ENCODE data around the gene AGBL1.

Gene AGBL1

GRCh38 chr15:86610038-86610437 lies 530.4 kb downstream of the AGBL1 start:
- DNase-seq = no peak

- DNase-seq = no peak
These were observed 531.9 kb downstream of the AGBL1 start for GRCh38 chr15:86611417-86612040.

GRCh38 chr15:86615411-86615810 lies 535.7 kb downstream of the AGBL1 start:
- no peak for DNase-seq

GRCh38 chr15:86615816-86616215 lies 536.1 kb downstream of the AGBL1 start:
- no peak for DNase-seq

- no peak for DNase-seq
These were observed 537.1 kb downstream of the AGBL1 start for GRCh38 chr15:86616771-86617170.

GRCh38 chr15:86620157-86620556 lies 540.5 kb downstream of the AGBL1 start:
- no peak for DNase-seq

- DNase-seq = no peak
These were observed 541.1 kb downstream of the AGBL1 start for GRCh38 chr15:86620641-86621349.

GRCh38 chr15:86623236-86623635 lies 543.6 kb downstream of the AGBL1 start:
- no peak for DNase-seq

- peak; percentile 60 for DNase-seq
These were observed 544.8 kb downstream of the AGBL1 start for GRCh38 chr15:86624261-86625036.

GRCh38 chr15:86629409-86630356 lies 550.0 kb downstream of the AGBL1 start:
- DNase-seq = no peak

- no peak for DNase-seq
These were observed 551.3 kb downstream of the AGBL1 start for GRCh38 chr15:86630946-86631345.

- no peak for DNase-seq
These were observed 554.5 kb downstream of the AGBL1 start for GRCh38 chr15:86634146-86634545.

- no peak for DNase-seq
These were observed 555.4 kb downstream of the AGBL1 start for GRCh38 chr15:86634992-86635638.

GRCh38 chr15:86644339-86644738 lies 564.7 kb downstream of the AGBL1 start:
- no peak for DNase-seq

- no peak for DNase-seq
These were observed 566.3 kb downstream of the AGBL1 start for GRCh38 chr15:86645925-86646500.

- no peak for DNase-seq
These were observed 568.3 kb downstream of the AGBL1 start for GRCh38 chr15:86647810-86648440.

GRCh38 chr15:86649277-86649676 lies 569.6 kb downstream of the AGBL1 start:
- no peak for DNase-seq

- DNase-seq = no peak
These were observed 570.4 kb downstream of the AGBL1 start for GRCh38 chr15:86650094-86650493.

GRCh38 chr15:86653344-86654197 lies 573.9 kb downstream of the AGBL1 start:
- no peak for DNase-seq

- no peak for DNase-seq
These were observed 574.8 kb downstream of the AGBL1 start for GRCh38 chr15:86654501-86654900.
